Keratinocyte (primary cell): ENCODE measurements around the gene CLRN1. TPM values are rescaled to one million over a fixed set of nuclear protein-coding genes. Genes with fewer than 3 reads are reported as not detected.

ENCODE experiments used
- DNase-seq: peaks from one replicate; pipeline ENCODE4 v3.0.0-alpha.2; 2011; ENCODE audit warnings: low read depth, missing footprints, low spot score
- FAIRE-seq: peaks from 2 replicates; lab custom pipeline; 2011; peaks lifted over from hg19 to GRCh38; lab: Jason Lieb, UNC
- H2AFZ ChIP-seq: 2 replicates; pipeline ENCODE4 v1.6.0; 2012; ENCODE audit warnings: low read length, control low read depth, inconsistent platforms; ENCODE audit not compliant: control insufficient read depth
- H3K27ac ChIP-seq: 2 replicates; pipeline ENCODE4 v1.5.1; 2011; ENCODE audit warnings: low read length; ENCODE audit not compliant: control insufficient read depth, insufficient read depth
- H3K27me3 ChIP-seq: 3 replicates; pipeline ENCODE4 v1.6.0; 2011; ENCODE audit warnings: low read length; ENCODE audit not compliant: control insufficient read depth, insufficient read depth; ENCODE audit errors: extremely low read depth
- H3K36me3 ChIP-seq, 2 experiments: 2 replicates in 1 of 2; 3 replicates in 1 of 2; pipeline ENCODE4 v1.5.1; 2011; ENCODE audit warnings: low read length in 2 of 2, mild to moderate bottlenecking in 1 of 2; ENCODE audit not compliant: control insufficient read depth in 2 of 2, insufficient read depth in 2 of 2; ENCODE audit errors: extremely low read depth in 1 of 2
- H3K4me1 ChIP-seq: 3 replicates; pipeline ENCODE4 v1.5.1; 2011; ENCODE audit warnings: low read length; ENCODE audit not compliant: control insufficient read depth, insufficient read depth; ENCODE audit errors: extremely low read depth
- H3K4me2 ChIP-seq: 3 replicates; pipeline ENCODE4 v1.6.0; 2011; ENCODE audit warnings: low read depth, low read length; ENCODE audit not compliant: control insufficient read depth, insufficient read depth; ENCODE audit errors: extremely low read depth
- H3K4me3 ChIP-seq, 3 experiments: fragments of 200-600 bp in 1 of 3; sonication (generic) in 1 of 3; 2 replicates in 2 of 3; 3 replicates in 1 of 3; pipeline ENCODE4 v1.5.1; 2011 to 2016; ENCODE audit warnings: low read length in 3 of 3, mild to moderate bottlenecking in 3 of 3, control low read depth in 2 of 3, inconsistent platforms in 1 of 3, low read depth in 1 of 3, mixed read lengths in 1 of 3, mixed run types in 1 of 3, moderate library complexity in 1 of 3; ENCODE audit not compliant: control insufficient read depth in 2 of 3, insufficient read depth in 2 of 3; ENCODE audit errors: extremely low read depth in 1 of 3
- H3K79me2 ChIP-seq: 2 replicates; pipeline ENCODE4 v1.6.0; 2012; ENCODE audit warnings: low read length; ENCODE audit not compliant: control insufficient read depth, insufficient read depth
- H3K9ac ChIP-seq: 3 replicates; pipeline ENCODE4 v1.6.0; 2011; ENCODE audit warnings: low read length; ENCODE audit not compliant: control insufficient read depth, insufficient read depth; ENCODE audit errors: extremely low read depth
- H3K9me1 ChIP-seq: 3 replicates; pipeline ENCODE4 v1.6.0; 2011; ENCODE audit warnings: low read length; ENCODE audit not compliant: control insufficient read depth, insufficient read depth; ENCODE audit errors: extremely low read depth
- H3K9me3 ChIP-seq: 2 replicates; pipeline ENCODE4 v1.5.1; 2012; ENCODE audit warnings: low read depth, low read length; ENCODE audit not compliant: control insufficient read depth
- H4K20me1 ChIP-seq: 3 replicates; pipeline ENCODE4 v1.6.0; 2011; ENCODE audit warnings: low read length; ENCODE audit not compliant: control insufficient read depth, insufficient read depth; ENCODE audit errors: extremely low read depth
- CTCF ChIP-seq, 3 experiments: IDR thresholded peaks in 1 of 3; conservative IDR thresholded peaks in 1 of 3; optimal IDR thresholded peaks in 1 of 3; 2 replicates in 2 of 3; 3 replicates in 1 of 3; pipeline versions ENCODE3 to v1.5.1; 2011; ENCODE audit warnings: low read length in 3 of 3, mild to moderate bottlenecking in 3 of 3, moderate library complexity in 2 of 3, control low read depth in 1 of 3, inconsistent platforms in 1 of 3; ENCODE audit not compliant: insufficient read depth in 2 of 3; ENCODE audit errors: extremely low read depth in 1 of 3
- EZH2 ChIP-seq: IDR thresholded peaks from one replicate; pipeline ENCODE4 v1.6.1; 2012; ENCODE audit warnings: inconsistent platforms, mild to moderate bottlenecking, low read length, moderate library complexity
- dilution Hi-C: fragments of 300-500 bp; cut with MboI; formaldehyde crosslinking; loops from one replicate; pipeline ENCODE4 v1.7.0; 2020; ENCODE audit warnings: low sequenced_read_pairs; ENCODE audit not compliant: extremely low pct_ligation_motif_present
- polyA plus RNA-seq, 5 experiments: library from polyadenylated mRNA; depleted of rRNA in 3 of 5; stranded (reverse) in 3 of 5; stranded (forward) in 1 of 5; unstranded in 1 of 5; fragments of >200 nt; gene quantifications; 1 replicate in 1 of 5; 2 replicates in 3 of 5; 3 replicates in 1 of 5; pipeline versions ENCODE4 v1.2.1 to v1.2.3, GENCODE V29; 2011 to 2012; ENCODE audit warnings: missing spikeins in 2 of 5, low read depth in 1 of 5, low replicate concordance in 1 of 5

Gene CLRN1
- polyA plus RNA-seq, 1 donor (not counting 4 experiments of a cell fraction or from before 2014, with no cell fraction given): not detected

GRCh38 chr3:150958683-150959082, 13.8 kb downstream of the CLRN1 start:
- H4K20me1 ChIP-seq: no peaks in the 10 kb centered on the region
- no peak for FAIRE-seq
- no peaks in the 10 kb centered on the region for H3K79me2 ChIP-seq
- no peak for TF ChIP-seq EZH2
- no peak for TF ChIP-seq CTCF (optimal IDR thresholded peaks at IDR 0.05 in 1 of 3, IDR thresholded peaks at IDR 0.05 in 1 of 3, conservative IDR thresholded peaks at IDR 0.05 in 1 of 3; ENCODE audit: extremely low read depth in 1 of 3, insufficient read depth in 2 of 3, low read length in 3 of 3)
- peaks cover 2% of the 10 kb centered on the region for H3K27me3 ChIP-seq
- H3K9me1 ChIP-seq: no peaks in the 10 kb centered on the region
- H3K4me1 ChIP-seq: no peaks in the 10 kb centered on the region
- no peak overlapping the region for H2AFZ ChIP-seq
- DNase-seq: no peak
- H3K36me3 ChIP-seq: no peaks in the 10 kb centered on the region
- no peak overlapping the region for H3K9ac ChIP-seq
- no peak overlapping the region for H3K27ac ChIP-seq
- dilution Hi-C loops: no loop called here
- no peak overlapping the region for H3K4me3 ChIP-seq
- no peaks in the 10 kb centered on the region for H3K9me3 ChIP-seq
- H3K4me2 ChIP-seq: no peak overlapping the region

GRCh38 chr3:150956376-150956775, 16.2 kb downstream of the CLRN1 start:
- dilution Hi-C loops: no loop called here
- no peak overlapping the region for H2AFZ ChIP-seq
- no peak overlapping the region for H3K4me3 ChIP-seq
- H3K9me3 ChIP-seq: no peaks in the 10 kb centered on the region
- no peaks in the 10 kb centered on the region for H3K79me2 ChIP-seq
- no peaks in the 10 kb centered on the region for H3K4me1 ChIP-seq
- no peaks in the 10 kb centered on the region for H4K20me1 ChIP-seq
- H3K9me1 ChIP-seq: no peaks in the 10 kb centered on the region
- no peak overlapping the region for H3K4me2 ChIP-seq
- TF ChIP-seq CTCF (optimal IDR thresholded peaks at IDR 0.05 in 1 of 3, IDR thresholded peaks at IDR 0.05 in 1 of 3, conservative IDR thresholded peaks at IDR 0.05 in 1 of 3; ENCODE audit: extremely low read depth in 1 of 3, insufficient read depth in 2 of 3, low read length in 3 of 3) (no peak), EZH2 (no peak)
- no peak overlapping the region for H3K27ac ChIP-seq
- H3K36me3 ChIP-seq: no peaks in the 10 kb centered on the region
- peaks cover 2% of the 10 kb centered on the region for H3K27me3 ChIP-seq
- H3K9ac ChIP-seq: no peak overlapping the region
- FAIRE-seq: peak; percentile 9
- no peak for DNase-seq
